Keratinocyte (primary cell): Measurements from ENCODE around the gene ARMS2. TPM values are rescaled to one million over a fixed set of nuclear protein-coding genes. Genes with fewer than 3 reads are reported as not detected.

Source experiments
- DNase-seq: peaks from one replicate; pipeline ENCODE4 v3.0.0-alpha.2; 2011; ENCODE audit warnings: low read depth, missing footprints, low spot score
- FAIRE-seq: peaks from 2 replicates; lab custom pipeline; 2011; peaks lifted over from hg19 to GRCh38; lab: Jason Lieb, UNC
- H2AFZ ChIP-seq: 2 replicates; pipeline ENCODE4 v1.6.0; 2012; ENCODE audit warnings: low read length, control low read depth, inconsistent platforms; ENCODE audit not compliant: control insufficient read depth
- H3K27ac ChIP-seq: 2 replicates; pipeline ENCODE4 v1.5.1; 2011; ENCODE audit warnings: low read length; ENCODE audit not compliant: control insufficient read depth, insufficient read depth
- H3K27me3 ChIP-seq: 3 replicates; pipeline ENCODE4 v1.6.0; 2011; ENCODE audit warnings: low read length; ENCODE audit not compliant: control insufficient read depth, insufficient read depth; ENCODE audit errors: extremely low read depth
- H3K36me3 ChIP-seq, 2 experiments: 2 replicates in 1 of 2; 3 replicates in 1 of 2; pipeline ENCODE4 v1.5.1; 2011; ENCODE audit warnings: low read length in 2 of 2, mild to moderate bottlenecking in 1 of 2; ENCODE audit not compliant: control insufficient read depth in 2 of 2, insufficient read depth in 2 of 2; ENCODE audit errors: extremely low read depth in 1 of 2
- H3K4me1 ChIP-seq: 3 replicates; pipeline ENCODE4 v1.5.1; 2011; ENCODE audit warnings: low read length; ENCODE audit not compliant: control insufficient read depth, insufficient read depth; ENCODE audit errors: extremely low read depth
- H3K4me2 ChIP-seq: 3 replicates; pipeline ENCODE4 v1.6.0; 2011; ENCODE audit warnings: low read depth, low read length; ENCODE audit not compliant: control insufficient read depth, insufficient read depth; ENCODE audit errors: extremely low read depth
- H3K4me3 ChIP-seq, 3 experiments: fragments of 200-600 bp in 1 of 3; sonication (generic) in 1 of 3; 2 replicates in 2 of 3; 3 replicates in 1 of 3; pipeline ENCODE4 v1.5.1; 2011 to 2016; ENCODE audit warnings: low read length in 3 of 3, mild to moderate bottlenecking in 3 of 3, control low read depth in 2 of 3, inconsistent platforms in 1 of 3, low read depth in 1 of 3, mixed read lengths in 1 of 3, mixed run types in 1 of 3, moderate library complexity in 1 of 3; ENCODE audit not compliant: control insufficient read depth in 2 of 3, insufficient read depth in 2 of 3; ENCODE audit errors: extremely low read depth in 1 of 3
- H3K79me2 ChIP-seq: 2 replicates; pipeline ENCODE4 v1.6.0; 2012; ENCODE audit warnings: low read length; ENCODE audit not compliant: control insufficient read depth, insufficient read depth
- H3K9ac ChIP-seq: 3 replicates; pipeline ENCODE4 v1.6.0; 2011; ENCODE audit warnings: low read length; ENCODE audit not compliant: control insufficient read depth, insufficient read depth; ENCODE audit errors: extremely low read depth
- H3K9me1 ChIP-seq: 3 replicates; pipeline ENCODE4 v1.6.0; 2011; ENCODE audit warnings: low read length; ENCODE audit not compliant: control insufficient read depth, insufficient read depth; ENCODE audit errors: extremely low read depth
- H3K9me3 ChIP-seq: 2 replicates; pipeline ENCODE4 v1.5.1; 2012; ENCODE audit warnings: low read depth, low read length; ENCODE audit not compliant: control insufficient read depth
- H4K20me1 ChIP-seq: 3 replicates; pipeline ENCODE4 v1.6.0; 2011; ENCODE audit warnings: low read length; ENCODE audit not compliant: control insufficient read depth, insufficient read depth; ENCODE audit errors: extremely low read depth
- EZH2 ChIP-seq: IDR thresholded peaks from one replicate; pipeline ENCODE4 v1.6.1; 2012; ENCODE audit warnings: inconsistent platforms, mild to moderate bottlenecking, low read length, moderate library complexity
- dilution Hi-C: fragments of 300-500 bp; cut with MboI; formaldehyde crosslinking; loops from one replicate; pipeline ENCODE4 v1.7.0; 2020; ENCODE audit warnings: low sequenced_read_pairs; ENCODE audit not compliant: extremely low pct_ligation_motif_present
- polyA plus RNA-seq, 5 experiments: library from polyadenylated mRNA; depleted of rRNA in 3 of 5; stranded (reverse) in 3 of 5; stranded (forward) in 1 of 5; unstranded in 1 of 5; fragments of >200 nt; gene quantifications; 1 replicate in 1 of 5; 2 replicates in 3 of 5; 3 replicates in 1 of 5; pipeline versions ENCODE4 v1.2.1 to v1.2.3, GENCODE V29; 2011 to 2012; ENCODE audit warnings: missing spikeins in 2 of 5, low read depth in 1 of 5, low replicate concordance in 1 of 5
- TF ChIP-seq, protein P1 (sequence below), 3 experiments: IDR thresholded peaks in 1 of 3; conservative IDR thresholded peaks in 1 of 3; optimal IDR thresholded peaks in 1 of 3; 2 replicates in 2 of 3; 3 replicates in 1 of 3; pipeline versions ENCODE3 to v1.5.1; 2011; ENCODE audit warnings: low read length in 3 of 3, mild to moderate bottlenecking in 3 of 3, moderate library complexity in 2 of 3, control low read depth in 1 of 3, inconsistent platforms in 1 of 3; ENCODE audit not compliant: insufficient read depth in 2 of 3; ENCODE audit errors: extremely low read depth in 1 of 3

The ARMS2 gene
- polyA plus RNA-seq, 1 donor (not counting 4 experiments of a cell fraction or from before 2014, with no cell fraction given) = 0.08 TPM

DNA sequence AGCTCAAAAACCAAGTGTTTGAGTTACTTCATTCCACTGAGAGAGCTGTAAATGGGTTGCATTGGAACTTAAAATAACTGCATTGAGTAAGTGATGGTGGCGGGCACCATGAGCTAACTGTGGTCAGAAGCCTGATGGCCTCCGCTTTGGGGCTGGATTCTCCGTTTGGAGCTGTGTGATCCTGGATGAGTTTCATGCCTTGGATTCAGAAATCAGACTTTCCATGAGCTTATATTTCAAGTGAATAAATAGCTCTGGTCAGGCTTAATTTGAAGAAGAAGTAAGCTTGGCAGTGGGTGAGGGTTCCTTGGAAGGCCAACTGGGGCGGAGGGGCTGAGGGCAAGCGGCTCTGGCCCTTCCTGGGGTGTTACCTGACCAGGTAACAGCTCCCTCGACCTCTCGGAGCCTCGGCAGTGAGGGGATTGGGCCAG is 12.5 kb downstream of the ARMS2 start:
- dilution Hi-C loops = no loop called here
- no peak overlapping the region for H3K9ac ChIP-seq
- TF ChIP-seq, protein P1, sequence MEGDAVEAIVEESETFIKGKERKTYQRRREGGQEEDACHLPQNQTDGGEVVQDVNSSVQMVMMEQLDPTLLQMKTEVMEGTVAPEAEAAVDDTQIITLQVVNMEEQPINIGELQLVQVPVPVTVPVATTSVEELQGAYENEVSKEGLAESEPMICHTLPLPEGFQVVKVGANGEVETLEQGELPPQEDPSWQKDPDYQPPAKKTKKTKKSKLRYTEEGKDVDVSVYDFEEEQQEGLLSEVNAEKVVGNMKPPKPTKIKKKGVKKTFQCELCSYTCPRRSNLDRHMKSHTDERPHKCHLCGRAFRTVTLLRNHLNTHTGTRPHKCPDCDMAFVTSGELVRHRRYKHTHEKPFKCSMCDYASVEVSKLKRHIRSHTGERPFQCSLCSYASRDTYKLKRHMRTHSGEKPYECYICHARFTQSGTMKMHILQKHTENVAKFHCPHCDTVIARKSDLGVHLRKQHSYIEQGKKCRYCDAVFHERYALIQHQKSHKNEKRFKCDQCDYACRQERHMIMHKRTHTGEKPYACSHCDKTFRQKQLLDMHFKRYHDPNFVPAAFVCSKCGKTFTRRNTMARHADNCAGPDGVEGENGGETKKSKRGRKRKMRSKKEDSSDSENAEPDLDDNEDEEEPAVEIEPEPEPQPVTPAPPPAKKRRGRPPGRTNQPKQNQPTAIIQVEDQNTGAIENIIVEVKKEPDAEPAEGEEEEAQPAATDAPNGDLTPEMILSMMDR (optimal IDR thresholded peaks at IDR 0.05 in 1 of 3, IDR thresholded peaks at IDR 0.05 in 1 of 3, conservative IDR thresholded peaks at IDR 0.05 in 1 of 3; ENCODE audit: extremely low read depth in 1 of 3, insufficient read depth in 2 of 3, low read length in 3 of 3) = no peak
- no peak for TF ChIP-seq EZH2
- no peak overlapping the region for H3K4me2 ChIP-seq
- H3K9me3 ChIP-seq = no peaks in the 10 kb centered on the region
- no peak for FAIRE-seq
- peaks cover 6% of the 10 kb centered on the region for H4K20me1 ChIP-seq
- no peak overlapping the region for H3K27ac ChIP-seq
- H3K27me3 ChIP-seq = peaks cover 2% of the 10 kb centered on the region
- H3K9me1 ChIP-seq = no peaks in the 10 kb centered on the region
- DNase-seq = no peak
- H2AFZ ChIP-seq = no peak overlapping the region
- peaks cover 83% of the 10 kb centered on the region for H3K79me2 ChIP-seq
- H3K4me3 ChIP-seq = no peak overlapping the region
- H3K36me3 ChIP-seq = peaks cover 5 to 19% of the 10 kb centered on the region in 2 experiments
- peaks cover 63% of the 10 kb centered on the region for H3K4me1 ChIP-seq

DNA sequence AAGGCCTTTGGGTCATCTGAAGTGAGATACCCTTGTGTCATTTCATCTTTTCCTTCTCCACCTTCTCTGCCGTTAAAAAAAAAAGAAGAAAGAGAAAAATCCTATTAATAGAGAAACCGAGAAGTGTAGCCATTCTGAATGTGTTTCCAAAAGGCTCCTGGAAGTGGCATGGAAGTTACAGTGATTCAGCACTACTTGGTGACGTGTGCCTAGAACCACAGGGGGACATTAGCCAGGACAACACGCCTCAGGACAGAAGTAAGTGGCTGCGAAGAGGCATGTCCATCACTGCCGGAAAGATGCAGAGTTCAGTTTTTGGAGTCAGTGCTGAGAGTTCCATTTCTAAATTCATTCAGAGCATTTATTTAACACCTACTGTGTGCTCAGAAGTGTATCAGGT is 13.2 kb downstream of the ARMS2 start:
- Histone ChIP-seq H3K9me3 (no peaks in the 10 kb centered on the region), H3K4me3 (no peak overlapping the region), H3K4me1 (peaks cover 64% of the 10 kb centered on the region), H2AFZ (no peak overlapping the region), H3K36me3 (peaks cover 5 to 19% of the 10 kb centered on the region in 2 experiments), H3K27ac (no peak overlapping the region), H3K9me1 (no peaks in the 10 kb centered on the region), H3K27me3 (peaks cover 2% of the 10 kb centered on the region), H4K20me1 (peaks cover 6% of the 10 kb centered on the region), H3K9ac (no peak overlapping the region), H3K4me2 (no peak overlapping the region), H3K79me2 (peaks cover 80% of the 10 kb centered on the region)
- FAIRE-seq = no peak
- TF ChIP-seq, protein P1 (optimal IDR thresholded peaks at IDR 0.05 in 1 of 3, IDR thresholded peaks at IDR 0.05 in 1 of 3, conservative IDR thresholded peaks at IDR 0.05 in 1 of 3; ENCODE audit: extremely low read depth in 1 of 3, insufficient read depth in 2 of 3, low read length in 3 of 3) = no peak
- no peak for TF ChIP-seq EZH2
- dilution Hi-C loops = no loop called here
- DNase-seq = no peak
